Chondrocyte (in vitro differentiated cells): ENCODE data around the gene FOXN3. TPM values are rescaled to one million over a fixed set of nuclear protein-coding genes. Genes with fewer than 3 reads are reported as not detected.

Source experiments
- DNase-seq: peaks from one replicate; pipeline ENCODE4 v3.0.0; 2021; ENCODE audit warnings: mixed read lengths, low spot score
- H3K27ac Mint-ChIP-seq: one replicate; pipeline ENCODE4 v1.8.0; 2021; ENCODE audit warnings: mild to moderate bottlenecking, moderate library complexity, mixed read lengths; ENCODE audit not compliant: unreplicated experiment
- H3K27me3 Mint-ChIP-seq: 2 replicates; pipeline ENCODE4 v1.8.0; 2021; ENCODE audit warnings: low read depth, mixed read lengths
- H3K36me3 Mint-ChIP-seq: 2 replicates; pipeline ENCODE4 v1.8.0; 2021; ENCODE audit warnings: low read depth, mixed read lengths
- H3K4me1 Mint-ChIP-seq: 2 replicates; pipeline ENCODE4 v1.8.0; 2021; ENCODE audit warnings: low read depth, mild to moderate bottlenecking, mixed read lengths
- H3K4me3 Mint-ChIP-seq: one replicate; pipeline ENCODE4 v1.8.0; 2021; ENCODE audit warnings: mild to moderate bottlenecking, moderate library complexity, mixed read lengths; ENCODE audit not compliant: unreplicated experiment
- H3K9me3 Mint-ChIP-seq: 2 replicates; pipeline ENCODE4 v1.8.0; 2021; ENCODE audit warnings: low read depth, mixed read lengths
- CTCF ChIP-seq: fragments of 200-600 bp; sonication (generic); IDR thresholded peaks from 2 replicates; pipeline ENCODE4 v1.5.0; 2021; ENCODE audit warnings: antibody characterized with exemption, mild to moderate bottlenecking, moderate library complexity
- total RNA-seq: library from RNA; stranded (reverse); gene quantifications from 3 replicates; pipeline ENCODE4 v1.2.1, GENCODE V29; 2021

FOXN3 gene
- total RNA-seq, 1 donor from 2014 or later = 161 TPM

GRCh38 chr14:89185919-89186855 lies 230.8 kb downstream of the FOXN3 start:
- H3K4me1 Mint-ChIP-seq = peaks cover 27% of the 10 kb centered on the region

GRCh38 chr14:89184952-89185351 lies 232.1 kb downstream of the FOXN3 start:
- Mint-ChIP-seq H3K9me3 (no peaks in the 10 kb centered on the region), H3K27me3 (no peaks in the 10 kb centered on the region), H3K27ac (no peak overlapping the region), H3K36me3 (peaks cover 23% of the 10 kb centered on the region), H3K4me1 (peaks cover 29% of the 10 kb centered on the region), H3K4me3 (no peak overlapping the region)
- no peak for DNase-seq
- no peak for TF ChIP-seq CTCF

More at GRCh38 chr14:89185919-89186855, 230.8 kb downstream of the FOXN3 start:
- H3K27ac Mint-ChIP-seq = no peak overlapping the region
- DNase-seq = no peak
- no peaks in the 10 kb centered on the region for H3K9me3 Mint-ChIP-seq
- peaks cover 21% of the 10 kb centered on the region for H3K36me3 Mint-ChIP-seq
- no peak for TF ChIP-seq CTCF
- H3K27me3 Mint-ChIP-seq = no peaks in the 10 kb centered on the region
- no peak overlapping the region for H3K4me3 Mint-ChIP-seq

GRCh38 chr14:89182326-89182725 lies 234.7 kb downstream of the FOXN3 start:
- no peaks in the 10 kb centered on the region for H3K9me3 Mint-ChIP-seq
- TF ChIP-seq CTCF = no peak
- H3K27me3 Mint-ChIP-seq = no peaks in the 10 kb centered on the region
- no peak overlapping the region for H3K27ac Mint-ChIP-seq
- peaks cover 46% of the 10 kb centered on the region for H3K4me1 Mint-ChIP-seq
- H3K36me3 Mint-ChIP-seq = peaks cover 22% of the 10 kb centered on the region
- no peak for DNase-seq
- no peak overlapping the region for H3K4me3 Mint-ChIP-seq

- H3K4me3 Mint-ChIP-seq = no peak overlapping the region
- TF ChIP-seq CTCF = no peak
- H3K27ac Mint-ChIP-seq = peak overlapping the region; percentile 17
- H3K27me3 Mint-ChIP-seq = no peaks in the 10 kb centered on the region
- DNase-seq = no peak
- H3K9me3 Mint-ChIP-seq = no peaks in the 10 kb centered on the region
- peaks cover 20% of the 10 kb centered on the region for H3K36me3 Mint-ChIP-seq
- peaks cover 46% of the 10 kb centered on the region for H3K4me1 Mint-ChIP-seq
Measured at GRCh38 chr14:89180546-89180945, 236.5 kb downstream of the FOXN3 start.

GRCh38 chr14:89179891-89180404 lies 237.1 kb downstream of the FOXN3 start:
- H3K9me3 Mint-ChIP-seq = no peaks in the 10 kb centered on the region
- H3K36me3 Mint-ChIP-seq = peaks cover 19% of the 10 kb centered on the region

More at GRCh38 chr14:89179891-89180404, 237.1 kb downstream of the FOXN3 start:
- H3K4me1 Mint-ChIP-seq = peaks cover 46% of the 10 kb centered on the region
- no peak for TF ChIP-seq CTCF
- no peaks in the 10 kb centered on the region for H3K27me3 Mint-ChIP-seq
- H3K27ac Mint-ChIP-seq = peak overlapping the region; percentile 81
- DNase-seq = no peak
- H3K4me3 Mint-ChIP-seq = no peak overlapping the region
